SJSA1 (cell line): ENCODE results near the gene SGCA. TPM values are rescaled to one million over a fixed set of nuclear protein-coding genes. Genes with fewer than 3 reads are reported as not detected.
A peak's percentile ranks its signal among the peaks of the same experiment; 100 is the strongest.

ENCODE experiments used
- DNase-seq, 2 experiments: peaks; one replicate each; pipeline ENCODE4 v3.0.0-alpha.2; 2015 to 2020; ENCODE audit warnings: low spot score in 2 of 2, low read depth in 1 of 2
- H3K27ac ChIP-seq: fragments of 250-450 bp; sonication (Bioruptor Pico); 2 replicates; pipeline ENCODE4 v1.5.1; 2020; ENCODE audit warnings: mild to moderate bottlenecking, moderate library complexity
- H3K27me3 ChIP-seq: fragments of 250-450 bp; sonication (Bioruptor Pico); replicated peaks from 2 replicates; pipeline ENCODE4 v1.5.1; 2020; ENCODE audit warnings: mild to moderate bottlenecking, moderate library complexity
- H3K36me3 ChIP-seq: fragments of 250-450 bp; sonication (Bioruptor Pico); 2 replicates; pipeline ENCODE4 v1.5.1; 2020; ENCODE audit warnings: mild to moderate bottlenecking
- H3K4me1 ChIP-seq: fragments of 250-450 bp; sonication (Bioruptor Pico); replicated peaks from 2 replicates; pipeline ENCODE4 v1.6.1; 2021; ENCODE audit warnings: mild to moderate bottlenecking
- H3K4me3 ChIP-seq: fragments of 250-450 bp; sonication (Bioruptor Pico); 2 replicates; pipeline ENCODE4 v1.5.1; 2020; ENCODE audit warnings: mild to moderate bottlenecking
- H3K9me3 ChIP-seq: fragments of 250-450 bp; sonication (Bioruptor Pico); replicated peaks from 2 replicates; pipeline ENCODE4 v1.5.1; 2020; ENCODE audit warnings: mild to moderate bottlenecking
- total RNA-seq: library from RNA; depleted of rRNA; stranded (reverse); fragments of >200 nt; shearing (Covaris generic); gene quantifications from 2 replicates; pipeline ENCODE4 v1.2.3, GENCODE V29; 2014; rRNA removed

The SGCA gene
- total RNA-seq, 1 experiment from 2014 or later: 2.4 TPM

- Histone ChIP-seq H3K27ac (peak overlapping the region; percentile 97), H3K4me3 (no peak overlapping the region), H3K36me3 (no peaks in the 10 kb centered on the region), H3K27me3 (no peaks in the 10 kb centered on the region), H3K4me1 (peaks cover 57% of the 10 kb centered on the region), H3K9me3 (no peaks in the 10 kb centered on the region)
- DNase-seq: peak in 1 of 2 experiments; percentile 48
Measured at GRCh38 chr17:50218071-50218759, 52.4 kb downstream of the SGCA start.

- Histone ChIP-seq H3K9me3 (no peaks in the 10 kb centered on the region), H3K27me3 (no peaks in the 10 kb centered on the region), H3K27ac (peak overlapping the region; percentile 97), H3K4me3 (no peak overlapping the region), H3K36me3 (no peaks in the 10 kb centered on the region), H3K4me1 (peaks cover 54% of the 10 kb centered on the region)
- peak; percentile 96 to 97 for DNase-seq
Measured at GRCh38 chr17:50218771-50219315, 53.0 kb downstream of the SGCA start.

DNA sequence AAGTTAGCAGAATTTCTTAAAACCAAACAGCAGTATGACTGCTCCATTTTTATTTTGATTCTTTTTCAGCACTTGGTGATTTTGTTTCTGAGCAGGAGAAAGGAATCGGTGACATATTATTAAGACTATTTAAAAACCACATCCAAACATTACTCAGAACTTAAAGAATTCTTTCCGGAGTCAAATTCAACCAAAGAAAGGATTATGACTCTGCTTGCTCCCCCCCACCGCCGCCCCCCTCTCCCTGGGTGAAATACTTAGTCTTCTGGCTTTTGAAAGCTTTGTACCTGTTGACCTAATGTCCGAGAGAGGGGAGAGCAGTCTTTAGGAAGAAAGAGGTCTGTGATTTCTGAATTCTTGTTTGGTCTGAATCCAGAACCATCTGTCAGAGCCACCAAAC lies 53.5 kb downstream of the SGCA start:
- no peaks in the 10 kb centered on the region for H3K27me3 ChIP-seq
- peak in 1 of 2 experiments; percentile 88 for DNase-seq
- peak overlapping the region; percentile 19 for H3K4me3 ChIP-seq
- H3K4me1 ChIP-seq: peaks cover 54% of the 10 kb centered on the region
- H3K36me3 ChIP-seq: no peaks in the 10 kb centered on the region
- peak overlapping the region; percentile 97 for H3K27ac ChIP-seq
- no peaks in the 10 kb centered on the region for H3K9me3 ChIP-seq

GRCh38 chr17:50219939-50220465 lies 54.2 kb downstream of the SGCA start:
- H3K27ac ChIP-seq: peak overlapping the region; percentile 97
- peaks cover 54% of the 10 kb centered on the region for H3K4me1 ChIP-seq
- peak in 1 of 2 experiments; percentile 72 for DNase-seq

GRCh38 chr17:50220811-50221210 lies 55.0 kb downstream of the SGCA start:
- H3K36me3 ChIP-seq: no peaks in the 10 kb centered on the region
- peaks cover 54% of the 10 kb centered on the region for H3K4me1 ChIP-seq
- no peak for DNase-seq
- H3K27ac ChIP-seq: peak overlapping the region; percentile 97
- no peaks in the 10 kb centered on the region for H3K27me3 ChIP-seq
- no peak overlapping the region for H3K4me3 ChIP-seq
- H3K9me3 ChIP-seq: peaks cover 6% of the 10 kb centered on the region

More at GRCh38 chr17:50219939-50220465, 54.2 kb downstream of the SGCA start:
- no peaks in the 10 kb centered on the region for H3K9me3 ChIP-seq
- H3K27me3 ChIP-seq: no peaks in the 10 kb centered on the region
- peak overlapping the region; percentile 19 for H3K4me3 ChIP-seq
- no peaks in the 10 kb centered on the region for H3K36me3 ChIP-seq

DNA sequence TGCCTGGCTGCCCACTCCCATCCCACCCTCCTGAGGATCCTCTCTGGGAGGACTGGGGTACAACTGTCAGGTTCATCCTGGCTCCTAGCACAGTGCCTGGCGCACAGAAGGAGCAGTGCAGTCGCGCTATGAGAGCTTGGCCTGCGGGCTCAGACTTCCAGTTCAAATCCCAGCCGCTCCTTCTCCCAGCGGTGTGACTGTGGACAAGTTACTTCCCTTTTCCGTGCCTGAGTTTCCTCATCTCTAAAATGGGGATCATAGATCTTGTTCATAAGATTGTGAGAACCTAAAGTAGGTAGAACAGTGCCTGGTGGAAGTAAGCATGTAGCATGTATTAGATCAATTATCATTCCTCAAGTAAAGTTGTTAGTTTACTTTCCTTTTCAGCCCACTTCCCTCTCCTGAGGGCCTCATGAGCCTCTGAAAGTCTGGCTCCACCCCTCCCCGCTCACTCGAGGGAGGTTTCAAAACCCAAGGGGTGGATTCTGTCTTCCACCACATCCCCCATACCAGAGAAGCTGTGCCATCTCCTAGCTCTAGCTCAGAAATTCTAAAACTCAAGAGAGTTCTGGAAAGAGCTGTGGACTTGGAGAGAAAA lies 55.6 kb downstream of the SGCA start:
- Histone ChIP-seq H3K9me3 (peaks cover 9% of the 10 kb centered on the region), H3K36me3 (no peaks in the 10 kb centered on the region), H3K27ac (peak overlapping the region; percentile 97), H3K4me1 (peaks cover 52% of the 10 kb centered on the region), H3K27me3 (no peaks in the 10 kb centered on the region), H3K4me3 (no peak overlapping the region)
- DNase-seq: peak; percentile 74 to 75

GRCh38 chr17:50221864-50222545 lies 56.2 kb downstream of the SGCA start:
- Histone ChIP-seq H3K27ac (peak overlapping the region; percentile 97), H3K27me3 (no peaks in the 10 kb centered on the region), H3K4me3 (no peak overlapping the region), H3K4me1 (peaks cover 52% of the 10 kb centered on the region), H3K9me3 (peaks cover 12% of the 10 kb centered on the region), H3K36me3 (no peaks in the 10 kb centered on the region)
- no peak for DNase-seq

GRCh38 chr17:50222922-50223321 lies 57.1 kb downstream of the SGCA start:
- no peak overlapping the region for H3K27ac ChIP-seq
- H3K9me3 ChIP-seq: peaks cover 14% of the 10 kb centered on the region
- peaks cover 44% of the 10 kb centered on the region for H3K4me1 ChIP-seq
- DNase-seq: no peak
- no peak overlapping the region for H3K4me3 ChIP-seq
- no peaks in the 10 kb centered on the region for H3K27me3 ChIP-seq
- H3K36me3 ChIP-seq: no peaks in the 10 kb centered on the region

Other genes with a start within 250 kb of the SGCA start
- 0.13 TPM in 1 of 2 replicates, not detected in the other for gene DLX4, start 196.8 kb upstream of the SGCA start, total RNA-seq
- not detected in 2 replicates for gene DLX3, start 170.8 kb upstream of the SGCA start, total RNA-seq
- 142 and 195 TPM in 2 replicates for gene ITGA3, start 109.9 kb upstream of the SGCA start, total RNA-seq
- 22.2 and 25.3 TPM in 2 replicates for gene PDK2, start 70.7 kb upstream of the SGCA start, total RNA-seq
- gene SAMD14, start 35.8 kb upstream of the SGCA start, total RNA-seq: 0.11 TPM in 1 of 2 replicates, not detected in the other
- 69.4 and 70.1 TPM in 2 replicates for gene PPP1R9B, start 15.3 kb upstream of the SGCA start, total RNA-seq
- gene COL1A1, start 35.6 kb downstream of the SGCA start, total RNA-seq: 957 and 2,133 TPM in 2 replicates
- gene TMEM92, start 108.5 kb downstream of the SGCA start, total RNA-seq: 0.05 TPM in 1 of 2 replicates, not detected in the other
- gene XYLT2, start 180.1 kb downstream of the SGCA start, total RNA-seq: 27.7 and 41.8 TPM in 2 replicates
- 88.5 and 115 TPM in 2 replicates for gene MRPL27, start 207.2 kb downstream of the SGCA start, total RNA-seq
- 24.1 and 54.5 TPM in 2 replicates for gene EME1, start 207.2 kb downstream of the SGCA start, total RNA-seq
- 321 and 329 TPM in 2 replicates for gene LRRC59, start 231.5 kb downstream of the SGCA start, total RNA-seq